Progenitor cell of endocrine pancreas (in vitro differentiated cells): ENCODE measurements around the gene ROBO2. TPM values are rescaled to one million over a fixed set of nuclear protein-coding genes. Genes with fewer than 3 reads are reported as not detected.
A peak's percentile ranks its signal among the peaks of the same experiment; 100 is the strongest.

Source experiments
- DNase-seq: peaks from one replicate; pipeline ENCODE4 v3.0.0; 2021; ENCODE audit warnings: low spot score; ENCODE audit not compliant: unreplicated experiment
- H3K27ac Mint-ChIP-seq: 2 replicates; pipeline ENCODE4 v1.8.0; 2021; ENCODE audit warnings: mild to moderate bottlenecking, moderate library complexity, mixed read lengths
- H3K27me3 Mint-ChIP-seq: 2 replicates; pipeline ENCODE4 v1.8.0; 2021; ENCODE audit warnings: mixed read lengths
- H3K36me3 Mint-ChIP-seq: 2 replicates; pipeline ENCODE4 v1.8.0; 2022; ENCODE audit warnings: mixed read lengths; ENCODE audit not compliant: insufficient read depth
- H3K4me1 Mint-ChIP-seq: 2 replicates; pipeline ENCODE4 v1.8.0; 2021; ENCODE audit warnings: low read depth, mixed read lengths
- H3K4me3 Mint-ChIP-seq: 2 replicates; pipeline ENCODE4 v1.8.0; 2021; ENCODE audit warnings: low read depth, mild to moderate bottlenecking, moderate library complexity, mixed read lengths
- H3K9me3 Mint-ChIP-seq: 2 replicates; pipeline ENCODE4 v1.8.0; 2021; ENCODE audit warnings: low read depth, mixed read lengths
- CTCF ChIP-seq: fragments of 200-600 bp; sonication (generic); IDR thresholded peaks from one replicate; pipeline ENCODE4 v1.5.0; 2021; ENCODE audit warnings: antibody characterized with exemption, mild to moderate bottlenecking; ENCODE audit not compliant: unreplicated experiment
- total RNA-seq: library from RNA; stranded (reverse); gene quantifications from 2 replicates; pipeline ENCODE4 v1.2.1, GENCODE V29; 2021

The ROBO2 gene
- total RNA-seq, 1 donor from 2014 or later: 75.2 TPM

GRCh38 chr3:77304700-77305021 is 264.8 kb downstream of the ROBO2 start:
- Mint-ChIP-seq H3K27me3 (no peaks in the 10 kb centered on the region), H3K4me1 (peaks cover 4% of the 10 kb centered on the region), H3K4me3 (no peak overlapping the region), H3K9me3 (no peaks in the 10 kb centered on the region), H3K36me3 (no peaks in the 10 kb centered on the region), H3K27ac (no peak overlapping the region)
- TF ChIP-seq CTCF: no peak
- no peak for DNase-seq

GRCh38 chr3:77309460-77309859 is 269.6 kb downstream of the ROBO2 start:
- Mint-ChIP-seq H3K27me3 (no peaks in the 10 kb centered on the region), H3K27ac (no peak overlapping the region), H3K4me3 (no peak overlapping the region), H3K4me1 (peaks cover 2% of the 10 kb centered on the region), H3K9me3 (peaks cover 3% of the 10 kb centered on the region), H3K36me3 (peaks cover 3% of the 10 kb centered on the region)
- no peak for TF ChIP-seq CTCF
- no peak for DNase-seq

- no peak overlapping the region for H3K4me3 Mint-ChIP-seq
- H3K9me3 Mint-ChIP-seq: peaks cover 3% of the 10 kb centered on the region
- DNase-seq: no peak
- peak overlapping the region; percentile 52 for H3K27ac Mint-ChIP-seq
- H3K36me3 Mint-ChIP-seq: peaks cover 3% of the 10 kb centered on the region
- H3K4me1 Mint-ChIP-seq: no peaks in the 10 kb centered on the region
- H3K27me3 Mint-ChIP-seq: no peaks in the 10 kb centered on the region
- TF ChIP-seq CTCF: no peak
Measured at GRCh38 chr3:77313843-77314242, 273.9 kb downstream of the ROBO2 start.

GRCh38 chr3:77319711-77320110 is 279.8 kb downstream of the ROBO2 start:
- Mint-ChIP-seq H3K9me3 (peaks cover 8% of the 10 kb centered on the region), H3K27me3 (no peaks in the 10 kb centered on the region), H3K27ac (no peak overlapping the region), H3K4me1 (peaks cover 7% of the 10 kb centered on the region), H3K36me3 (peaks cover 5% of the 10 kb centered on the region), H3K4me3 (no peak overlapping the region)
- TF ChIP-seq CTCF: peak; percentile 42
- no peak for DNase-seq

- Mint-ChIP-seq H3K4me3 (no peak overlapping the region), H3K27me3 (no peaks in the 10 kb centered on the region), H3K9me3 (peaks cover 8% of the 10 kb centered on the region), H3K36me3 (peaks cover 6% of the 10 kb centered on the region), H3K27ac (peak overlapping the region; percentile 39), H3K4me1 (peaks cover 7% of the 10 kb centered on the region)
- no peak for DNase-seq
- TF ChIP-seq CTCF: peak; percentile 79
Measured at GRCh38 chr3:77320514-77320913, 280.6 kb downstream of the ROBO2 start.
